Testis (tissue), 2 donors: Measurements from ENCODE around the gene HAPLN1.

Experiments
- POLR2A ChIP-seq: fragments of 450-650 bp; IDR thresholded peaks from one replicate; pipeline ENCODE4 v1.6.1; 2017; ENCODE audit warnings: antibody characterized with exemption, mild to moderate bottlenecking, moderate library complexity
- TF ChIP-seq, protein P1 (sequence below), 3 experiments: fragments of 450-650 bp in 2 of 3; fragments of 200-600 bp in 1 of 3; sonication (generic) in 1 of 3; IDR thresholded peaks; one replicate each; pipeline ENCODE4 v1.5.1; 2016 to 2019; ENCODE audit warnings: antibody characterized with exemption in 3 of 3, mild to moderate bottlenecking in 2 of 3, moderate library complexity in 1 of 3

DNA sequence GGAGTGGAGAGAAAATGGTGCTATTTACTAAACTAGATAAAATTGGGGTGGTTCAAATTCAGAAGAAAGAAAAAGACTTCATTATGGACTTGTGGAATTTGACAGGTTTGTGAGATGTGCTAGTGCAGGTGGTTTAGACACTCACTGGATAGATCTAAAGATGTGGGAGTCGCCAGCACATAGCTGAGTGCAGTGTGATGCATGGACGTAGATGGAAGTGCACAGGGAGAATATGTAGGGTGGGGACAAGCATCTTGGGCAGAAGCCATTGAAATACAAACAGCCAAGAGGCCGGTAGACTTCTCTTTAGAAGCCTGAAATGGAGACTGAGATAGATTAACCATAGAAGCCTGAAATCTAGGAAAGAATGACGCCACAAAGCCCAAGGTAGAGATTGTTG is 10.7 kb downstream of the HAPLN1 start:
- TF ChIP-seq, protein P1, sequence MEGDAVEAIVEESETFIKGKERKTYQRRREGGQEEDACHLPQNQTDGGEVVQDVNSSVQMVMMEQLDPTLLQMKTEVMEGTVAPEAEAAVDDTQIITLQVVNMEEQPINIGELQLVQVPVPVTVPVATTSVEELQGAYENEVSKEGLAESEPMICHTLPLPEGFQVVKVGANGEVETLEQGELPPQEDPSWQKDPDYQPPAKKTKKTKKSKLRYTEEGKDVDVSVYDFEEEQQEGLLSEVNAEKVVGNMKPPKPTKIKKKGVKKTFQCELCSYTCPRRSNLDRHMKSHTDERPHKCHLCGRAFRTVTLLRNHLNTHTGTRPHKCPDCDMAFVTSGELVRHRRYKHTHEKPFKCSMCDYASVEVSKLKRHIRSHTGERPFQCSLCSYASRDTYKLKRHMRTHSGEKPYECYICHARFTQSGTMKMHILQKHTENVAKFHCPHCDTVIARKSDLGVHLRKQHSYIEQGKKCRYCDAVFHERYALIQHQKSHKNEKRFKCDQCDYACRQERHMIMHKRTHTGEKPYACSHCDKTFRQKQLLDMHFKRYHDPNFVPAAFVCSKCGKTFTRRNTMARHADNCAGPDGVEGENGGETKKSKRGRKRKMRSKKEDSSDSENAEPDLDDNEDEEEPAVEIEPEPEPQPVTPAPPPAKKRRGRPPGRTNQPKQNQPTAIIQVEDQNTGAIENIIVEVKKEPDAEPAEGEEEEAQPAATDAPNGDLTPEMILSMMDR (IDR thresholded peaks at IDR 0.05): no peak
- no peak for TF ChIP-seq POLR2A
